ENCODE measurements around the gene RNF121.
A peak's percentile ranks its signal among the peaks of the same experiment; 100 is the strongest.

Gene RNF121

GRCh38 chr11:72015511-72016061, 86.7 kb downstream of the RNF121 start:
- H3K4me3 ChIP-seq (replicated peaks; ENCODE audit: low read depth, low read length), result no peak overlapping the region
- DNase-seq (ENCODE audit: extremely low read depth, low read depth), result no peak
- peak; percentile 26 for TF ChIP-seq CTCF (IDR thresholded peaks at IDR 0.05; ENCODE audit: low read depth, low read length, missing control alignments)

GRCh38 chr11:72018171-72018570, 89.3 kb downstream of the RNF121 start:
- no peak for DNase-seq (ENCODE audit: extremely low read depth, low read depth)
- no peak for TF ChIP-seq CTCF (IDR thresholded peaks at IDR 0.05; ENCODE audit: low read depth, low read length, missing control alignments)
- H3K4me3 ChIP-seq (replicated peaks; ENCODE audit: low read depth, low read length), result no peak overlapping the region

GRCh38 chr11:72023335-72023734, 94.5 kb downstream of the RNF121 start:
- no peak for TF ChIP-seq CTCF (IDR thresholded peaks at IDR 0.05; ENCODE audit: low read depth, low read length, missing control alignments)
- no peak for DNase-seq (ENCODE audit: extremely low read depth, low read depth)
- no peak overlapping the region for H3K4me3 ChIP-seq (replicated peaks; ENCODE audit: low read depth, low read length)

- no peak for TF ChIP-seq CTCF (IDR thresholded peaks at IDR 0.05; ENCODE audit: low read depth, low read length, missing control alignments)
- H3K4me3 ChIP-seq (replicated peaks; ENCODE audit: low read depth, low read length), result no peak overlapping the region
- DNase-seq (ENCODE audit: extremely low read depth, low read depth), result no peak
Observed at GRCh38 chr11:72024069-72024754, 95.4 kb downstream of the RNF121 start.

- DNase-seq (ENCODE audit: extremely low read depth, low read depth), result no peak
- no peak for TF ChIP-seq CTCF (IDR thresholded peaks at IDR 0.05; ENCODE audit: low read depth, low read length, missing control alignments)
- no peak overlapping the region for H3K4me3 ChIP-seq (replicated peaks; ENCODE audit: low read depth, low read length)
Observed at GRCh38 chr11:72026090-72026489, 97.2 kb downstream of the RNF121 start.

GRCh38 chr11:72030472-72031045, 101.7 kb downstream of the RNF121 start:
- DNase-seq (ENCODE audit: extremely low read depth, low read depth), result no peak
- TF ChIP-seq CTCF (IDR thresholded peaks at IDR 0.05; ENCODE audit: low read depth, low read length, missing control alignments), result no peak
- no peak overlapping the region for H3K4me3 ChIP-seq (replicated peaks; ENCODE audit: low read depth, low read length)
